ENCODE results near the gene PLSCR4. TPM values are rescaled to one million over a fixed set of nuclear protein-coding genes. Genes with fewer than 3 reads are reported as not detected.

The PLSCR4 gene
- total RNA-seq, 1 donor from 2014 or later, result 1.0 TPM

DNA sequence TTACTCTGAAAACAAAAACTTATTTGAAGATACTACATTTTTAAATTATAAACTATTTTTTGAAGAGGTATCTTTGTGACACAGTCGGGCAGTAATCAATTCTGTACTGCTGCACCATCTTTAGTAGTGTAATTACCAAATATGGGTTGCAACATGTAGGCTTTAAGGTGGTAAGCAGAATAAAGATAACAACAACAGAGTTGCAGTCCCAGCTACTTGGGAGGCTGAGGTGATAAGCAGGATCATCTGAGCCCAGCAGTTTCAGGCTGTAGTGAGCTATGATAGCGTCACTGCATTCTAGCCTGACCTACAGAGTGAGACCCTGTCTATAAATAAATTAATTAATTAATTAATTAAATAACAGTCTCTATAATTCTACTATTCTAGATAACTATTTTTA is 95.9 kb downstream of the PLSCR4 start:
- Histone ChIP-seq H3K9me3 (ENCODE audit: low read depth) (no peaks in the 10 kb centered on the region), H3K4me3 (no peak overlapping the region), H3K4me1 (peaks cover 6% of the 10 kb centered on the region), H3K27ac (no peak overlapping the region), H3K36me3 (no peaks in the 10 kb centered on the region), H4K20me1 (ENCODE audit: low read depth) (no peaks in the 10 kb centered on the region), H3K79me2 (ENCODE audit: low read depth) (no peaks in the 10 kb centered on the region), H3K4me2 (no peak overlapping the region), H3F3A (ENCODE audit: low read depth) (peaks cover 5% of the 10 kb centered on the region), H3K9ac (no peak overlapping the region), H2AFZ (replicated peaks) (no peak overlapping the region), H3K27me3 (no peaks in the 10 kb centered on the region)
- TF ChIP-seq EZH2phosphoT487 (IDR thresholded peaks at IDR 0.05) (no peak), EZH2 (IDR thresholded peaks at IDR 0.05) (no peak)
- TF ChIP-seq, protein P1, sequence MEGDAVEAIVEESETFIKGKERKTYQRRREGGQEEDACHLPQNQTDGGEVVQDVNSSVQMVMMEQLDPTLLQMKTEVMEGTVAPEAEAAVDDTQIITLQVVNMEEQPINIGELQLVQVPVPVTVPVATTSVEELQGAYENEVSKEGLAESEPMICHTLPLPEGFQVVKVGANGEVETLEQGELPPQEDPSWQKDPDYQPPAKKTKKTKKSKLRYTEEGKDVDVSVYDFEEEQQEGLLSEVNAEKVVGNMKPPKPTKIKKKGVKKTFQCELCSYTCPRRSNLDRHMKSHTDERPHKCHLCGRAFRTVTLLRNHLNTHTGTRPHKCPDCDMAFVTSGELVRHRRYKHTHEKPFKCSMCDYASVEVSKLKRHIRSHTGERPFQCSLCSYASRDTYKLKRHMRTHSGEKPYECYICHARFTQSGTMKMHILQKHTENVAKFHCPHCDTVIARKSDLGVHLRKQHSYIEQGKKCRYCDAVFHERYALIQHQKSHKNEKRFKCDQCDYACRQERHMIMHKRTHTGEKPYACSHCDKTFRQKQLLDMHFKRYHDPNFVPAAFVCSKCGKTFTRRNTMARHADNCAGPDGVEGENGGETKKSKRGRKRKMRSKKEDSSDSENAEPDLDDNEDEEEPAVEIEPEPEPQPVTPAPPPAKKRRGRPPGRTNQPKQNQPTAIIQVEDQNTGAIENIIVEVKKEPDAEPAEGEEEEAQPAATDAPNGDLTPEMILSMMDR (IDR thresholded peaks at IDR 0.05), result no peak
- H3K27me3 Mint-ChIP-seq (ENCODE audit: insufficient read depth, low read depth), result peaks cover 4% of the 10 kb centered on the region
- H3K4me1 Mint-ChIP-seq, result peaks cover 18% of the 10 kb centered on the region
- no peaks in the 10 kb centered on the region for H3K9me3 Mint-ChIP-seq
- H3K36me3 Mint-ChIP-seq, result peaks cover 4% of the 10 kb centered on the region
- no peak for DNase-seq (ENCODE audit: low spot score)
- no peak overlapping the region for H3K4me3 Mint-ChIP-seq
- no peak overlapping the region for H3K27ac Mint-ChIP-seq

DNA sequence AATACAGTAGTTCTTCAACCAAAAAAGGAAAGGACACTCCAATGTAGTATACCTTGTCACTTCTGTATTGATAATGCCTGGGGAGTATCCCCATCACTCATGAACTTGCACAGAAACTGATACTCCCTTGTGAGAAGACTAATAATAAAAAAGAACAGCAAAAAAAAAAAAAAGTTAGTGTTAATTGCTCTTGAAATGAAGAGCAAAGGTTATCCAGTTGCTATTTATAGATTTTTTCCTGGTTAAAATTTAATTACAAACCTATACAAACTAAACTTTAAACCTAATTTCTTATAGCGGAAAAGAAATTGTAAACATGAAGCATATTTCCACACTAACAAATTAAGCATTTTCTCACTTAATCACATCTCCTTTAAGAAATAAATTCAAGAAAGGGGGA is 96.6 kb downstream of the PLSCR4 start:
- peaks cover 4% of the 10 kb centered on the region for H3K27me3 Mint-ChIP-seq (ENCODE audit: insufficient read depth, low read depth)
- H3K36me3 ChIP-seq, result no peaks in the 10 kb centered on the region
- no peak overlapping the region for H3K27ac Mint-ChIP-seq
- no peak overlapping the region for H3K4me3 Mint-ChIP-seq
- H3K27me3 ChIP-seq, result no peaks in the 10 kb centered on the region
- peaks cover 17% of the 10 kb centered on the region for H3K4me1 Mint-ChIP-seq
- peaks cover 4% of the 10 kb centered on the region for H3K36me3 Mint-ChIP-seq
- no peak overlapping the region for H2AFZ ChIP-seq (replicated peaks)
- no peaks in the 10 kb centered on the region for H3F3A ChIP-seq (ENCODE audit: low read depth)
- no peak overlapping the region for H3K27ac ChIP-seq
- H3K4me2 ChIP-seq, result no peak overlapping the region
- no peaks in the 10 kb centered on the region for H3K4me1 ChIP-seq
- no peak overlapping the region for H3K9ac ChIP-seq
- no peaks in the 10 kb centered on the region for H4K20me1 ChIP-seq (ENCODE audit: low read depth)
- DNase-seq (ENCODE audit: low spot score), result no peak
- H3K9me3 ChIP-seq (ENCODE audit: low read depth), result no peaks in the 10 kb centered on the region
- no peaks in the 10 kb centered on the region for H3K9me3 Mint-ChIP-seq
- no peaks in the 10 kb centered on the region for H3K79me2 ChIP-seq (ENCODE audit: low read depth)
- no peak for TF ChIP-seq EZH2 (IDR thresholded peaks at IDR 0.05)
- TF ChIP-seq EZH2phosphoT487 (IDR thresholded peaks at IDR 0.05), result no peak
- TF ChIP-seq, protein P1 (IDR thresholded peaks at IDR 0.05), result no peak
- no peak overlapping the region for H3K4me3 ChIP-seq

DNA sequence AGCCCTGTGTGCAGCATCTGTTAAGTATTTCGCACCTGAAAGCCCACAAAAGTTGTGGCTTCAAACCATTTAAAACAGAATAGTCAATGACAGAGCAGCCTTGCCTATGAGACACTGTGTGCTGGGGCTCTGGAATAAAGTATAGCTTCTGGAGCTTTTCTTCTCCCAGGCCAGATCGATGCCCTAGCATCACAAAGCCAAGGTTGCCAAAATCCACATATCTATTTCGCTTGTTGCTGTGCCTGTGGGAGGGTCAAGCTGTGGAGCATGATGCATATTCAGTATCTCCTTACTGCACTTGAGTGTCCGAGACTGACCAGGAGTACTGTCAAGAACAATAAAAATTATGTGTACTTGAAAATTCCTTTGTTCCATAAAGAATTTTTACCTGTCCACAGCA is 97.5 kb downstream of the PLSCR4 start:
- H3K4me3 Mint-ChIP-seq, result no peak overlapping the region
- Histone ChIP-seq H3K4me3 (no peak overlapping the region), H4K20me1 (ENCODE audit: low read depth) (no peaks in the 10 kb centered on the region), H3K79me2 (ENCODE audit: low read depth) (no peaks in the 10 kb centered on the region), H3K4me1 (no peaks in the 10 kb centered on the region), H3K27me3 (no peaks in the 10 kb centered on the region), H3K36me3 (no peaks in the 10 kb centered on the region), H3K9ac (no peak overlapping the region), H3K27ac (no peak overlapping the region), H2AFZ (replicated peaks) (no peak overlapping the region), H3F3A (ENCODE audit: low read depth) (no peaks in the 10 kb centered on the region), H3K9me3 (ENCODE audit: low read depth) (no peaks in the 10 kb centered on the region), H3K4me2 (no peak overlapping the region)
- peaks cover 4% of the 10 kb centered on the region for H3K27me3 Mint-ChIP-seq (ENCODE audit: insufficient read depth, low read depth)
- H3K27ac Mint-ChIP-seq, result no peak overlapping the region
- H3K36me3 Mint-ChIP-seq, result peaks cover 4% of the 10 kb centered on the region
- TF ChIP-seq EZH2phosphoT487 (IDR thresholded peaks at IDR 0.05) (no peak), EZH2 (IDR thresholded peaks at IDR 0.05) (no peak)
- TF ChIP-seq, protein P1 (IDR thresholded peaks at IDR 0.05), result no peak
- peaks cover 12% of the 10 kb centered on the region for H3K4me1 Mint-ChIP-seq
- no peaks in the 10 kb centered on the region for H3K9me3 Mint-ChIP-seq
- DNase-seq (ENCODE audit: low spot score), result no peak
